ENCODE data around the gene KXD1. TPM values are rescaled to one million over a fixed set of nuclear protein-coding genes. Genes with fewer than 3 reads are reported as not detected.

The KXD1 gene
- 46.8 and 48.9 TPM in 2 replicates for total RNA-seq

GRCh38 chr19:18557411-18558201 lies at the start of gene KXD1:
Gene KXD1 (plus strand): TSS chr19:18557870. CDS start chr19:18562057, 4,187 bp downstream.

GRCh38 chr19:18521692-18522123 lies 36.0 kb upstream of the KXD1 start, which contains the start of gene ELL:
Gene ELL (minus strand): TSS chr19:18522070. CDS start chr19:18522055, 15 bp downstream.

DNA sequence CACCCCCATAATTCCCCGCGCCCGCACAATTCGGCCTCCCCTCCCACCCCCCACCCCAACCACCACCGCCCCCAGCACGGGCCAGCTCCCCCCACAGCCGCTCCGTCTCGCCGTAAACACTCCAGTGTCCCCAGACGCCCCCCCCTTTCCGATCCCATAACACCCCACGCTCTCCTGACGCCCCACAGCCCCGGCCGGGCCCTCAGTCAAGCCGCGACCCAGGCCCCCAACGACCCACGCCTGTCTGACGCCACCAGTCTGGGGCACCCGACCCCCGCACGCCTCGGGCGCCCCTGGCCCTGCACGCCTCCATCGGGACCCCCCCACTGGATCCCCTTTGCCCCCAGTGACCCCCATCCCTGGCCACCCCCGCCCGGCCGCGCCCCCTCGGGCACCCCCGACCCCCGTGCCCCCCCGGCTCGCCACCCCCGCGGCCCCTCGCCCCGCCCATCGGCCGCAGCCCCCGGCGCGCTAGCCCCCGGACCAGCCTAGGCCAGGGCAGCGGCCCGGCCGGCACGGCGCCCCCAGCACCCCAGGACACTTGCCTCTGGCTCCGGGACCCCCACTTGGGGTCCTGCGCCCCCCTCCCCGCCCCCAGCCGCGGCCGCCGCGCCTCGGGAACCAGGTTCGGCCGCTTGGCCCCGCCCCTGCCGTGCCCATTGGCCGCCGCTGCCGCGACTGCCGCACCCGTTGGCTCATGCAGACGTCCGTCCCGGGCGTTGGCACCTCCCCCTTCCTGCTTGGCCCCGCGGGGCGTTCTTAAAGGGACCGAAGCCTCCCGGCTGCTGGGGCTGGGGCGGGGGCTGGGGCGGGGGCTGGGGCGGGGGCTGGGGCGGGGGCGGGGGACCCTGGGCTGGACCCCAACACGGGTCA lies 14.5 kb upstream of the KXD1 start, which contains the start of gene FKBP8:
Gene FKBP8 (minus strand): TSS at position 633 of the 873 bp plus-strand sequence. CDS start 1,603 bp downstream, outside the sequence.

GRCh38 chr19:18571564-18572344 lies 14.1 kb downstream of the KXD1 start, which contains the start of gene UBA52:
Gene UBA52 (plus strand): TSS chr19:18571857. CDS start chr19:18573301, 1,444 bp downstream.

GRCh38 chr19:18588611-18589379 lies 31.1 kb downstream of the KXD1 start, which contains the start of gene REX1BD:
Gene REX1BD (plus strand): TSS chr19:18588798. CDS start chr19:18588802, 4 bp downstream.

DNA sequence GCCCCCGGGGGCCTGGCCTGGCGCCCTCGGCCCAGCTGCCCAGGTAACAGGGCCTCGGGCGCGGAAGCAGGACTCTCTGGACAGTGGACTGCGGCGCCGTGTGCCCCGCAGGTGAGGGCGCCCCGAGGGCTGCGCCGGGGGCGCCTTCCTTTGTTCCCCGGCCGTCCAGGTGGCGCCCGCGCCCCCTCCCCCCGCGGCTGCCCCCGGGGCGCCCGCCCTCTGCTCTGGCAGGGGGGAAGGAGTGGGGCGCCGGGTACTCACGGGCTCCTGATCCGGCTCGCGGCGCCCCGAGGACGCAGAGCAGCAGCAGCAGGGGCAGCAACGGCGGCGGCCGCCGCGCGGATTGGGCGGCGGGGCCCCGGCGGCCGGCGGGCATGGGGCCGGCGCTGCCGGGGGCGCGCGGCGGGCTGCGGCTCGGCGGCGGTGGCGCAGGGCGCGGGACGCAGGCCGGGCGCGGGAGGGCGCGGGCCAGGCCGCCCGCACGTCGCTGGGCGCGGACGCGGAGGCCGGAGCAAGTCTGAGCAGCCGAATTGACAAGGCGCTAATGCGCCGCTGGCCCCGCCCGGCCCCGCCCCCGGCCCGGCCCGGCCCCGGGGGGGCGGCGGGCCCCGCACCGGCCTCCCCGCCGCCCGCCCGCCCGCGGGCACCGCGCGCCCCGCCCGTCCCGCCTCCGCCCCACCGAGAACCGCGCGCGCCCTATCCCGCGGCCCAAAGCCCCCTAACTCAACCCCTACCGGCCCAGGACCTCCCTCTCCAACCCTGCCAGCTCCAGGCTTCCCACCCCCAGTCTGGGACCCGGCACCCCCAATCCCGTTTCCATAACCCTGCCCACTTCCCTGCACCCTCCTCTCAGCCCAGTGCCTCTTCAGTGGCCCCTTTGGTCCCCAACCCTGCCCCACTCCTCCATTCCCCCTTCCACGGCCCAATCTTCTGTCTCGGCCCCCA lies 48.9 kb downstream of the KXD1 start, which contains the start of gene CRLF1:
Gene CRLF1 (minus strand): TSS at position 519 of the 945 bp plus-strand sequence. CDS start 143 bp downstream, at position 376.

GRCh38 chr19:18612772-18613588 lies 55.3 kb downstream of the KXD1 start, which contains the start of gene TMEM59L:
Gene TMEM59L (plus strand): TSS chr19:18612870. CDS start chr19:18612959, 89 bp downstream.

Other genes starting within 250 kb of the KXD1 start
- 59.2 and 128 TPM in 2 replicates for gene LSM4, start 234.8 kb upstream of the KXD1 start, total RNA-seq
- 42.6 and 66.2 TPM in 2 replicates for gene PGPEP1, start 217.3 kb upstream of the KXD1 start, total RNA-seq
- gene GDF15, start 171.7 kb upstream of the KXD1 start, total RNA-seq, result 33.8 and 41.9 TPM in 2 replicates
- 0.16 and 0.34 TPM in 2 replicates for gene LRRC25, start 160.2 kb upstream of the KXD1 start, total RNA-seq
- gene SSBP4, start 138.5 kb upstream of the KXD1 start, total RNA-seq, result 31.8 and 40.5 TPM in 2 replicates
- gene ISYNA1, start 119.7 kb upstream of the KXD1 start, total RNA-seq, result 13.8 and 18.4 TPM in 2 replicates
- 13.1 and 13.7 TPM in 2 replicates for gene ELL, start 35.8 kb upstream of the KXD1 start, total RNA-seq
- gene FKBP8, start 14.3 kb upstream of the KXD1 start, total RNA-seq, result 278 and 286 TPM in 2 replicates
- gene UBA52, start 14.0 kb downstream of the KXD1 start, total RNA-seq, result 878 and 1,590 TPM in 2 replicates
- 57.2 and 69.6 TPM in 2 replicates for gene REX1BD, start 30.9 kb downstream of the KXD1 start, total RNA-seq
- gene CRLF1, start 48.9 kb downstream of the KXD1 start, total RNA-seq, result 92.0 and 110 TPM in 2 replicates
- 2.2 and 5.0 TPM in 2 replicates for gene TMEM59L, start 55.0 kb downstream of the KXD1 start, total RNA-seq
- gene KLHL26, start 79.2 kb downstream of the KXD1 start, total RNA-seq, result 5.5 and 12.2 TPM in 2 replicates
- 2.1 and 2.5 TPM in 2 replicates for gene CRTC1, start 125.8 kb downstream of the KXD1 start, total RNA-seq
- gene COMP, start 233.4 kb downstream of the KXD1 start, total RNA-seq, result 1.3 and 1.5 TPM in 2 replicates